DND-41 (cell line): ENCODE data around the gene NOX5.

Source experiments
- ATAC-seq: fragments of 200-7000 bp; cut with Tn5 transposase; 3 replicates; pipeline ENCODE4 v1.9.1; 2021; ENCODE audit warnings: low read depth; ENCODE audit not compliant: insufficient read depth
- DNase-seq: peaks from one replicate; pipeline ENCODE4 v3.0.0-alpha.2; 2020
- H2AFZ ChIP-seq: 2 replicates; pipeline ENCODE4 v1.6.0; 2012; ENCODE audit warnings: low read depth, low read length
- H3K27ac ChIP-seq: 2 replicates; pipeline ENCODE4 v1.5.1; 2012; ENCODE audit warnings: low read length, inconsistent platforms
- H3K27me3 ChIP-seq: fragments of 200-600 bp; sonication (generic); 2 replicates; pipeline ENCODE4 v1.6.0; 2012; ENCODE audit warnings: low read length, mild to moderate bottlenecking, inconsistent platforms; ENCODE audit not compliant: insufficient read depth, poor library complexity
- H3K36me3 ChIP-seq: 2 replicates; pipeline ENCODE4 v1.5.1; 2012; ENCODE audit warnings: low read length, inconsistent platforms; ENCODE audit not compliant: insufficient read depth
- H3K4me1 ChIP-seq: 2 replicates; pipeline ENCODE4 v1.5.1; 2012; ENCODE audit warnings: mild to moderate bottlenecking, low read length; ENCODE audit not compliant: insufficient read depth
- H3K4me2 ChIP-seq: 2 replicates; pipeline ENCODE4 v1.6.0; 2012; ENCODE audit warnings: mild to moderate bottlenecking, moderate library complexity, low read length, inconsistent platforms; ENCODE audit not compliant: insufficient read depth
- H3K4me3 ChIP-seq, 2 experiments: fragments of 200-600 bp in 1 of 2; shearing (Covaris generic) in 1 of 2; 2 replicates each; pipeline ENCODE4 v1.5.1; 2012 to 2016; ENCODE audit warnings: inconsistent platforms in 2 of 2, low read length in 2 of 2, mild to moderate bottlenecking in 2 of 2, low read depth in 1 of 2, moderate library complexity in 1 of 2
- H3K79me2 ChIP-seq: 2 replicates; pipeline ENCODE4 v1.6.0; 2012; ENCODE audit warnings: low read length, inconsistent platforms; ENCODE audit not compliant: insufficient read depth
- H3K9ac ChIP-seq: 2 replicates; pipeline ENCODE4 v1.6.0; 2012; ENCODE audit warnings: low read depth, mild to moderate bottlenecking, inconsistent platforms, low read length, moderate library complexity
- H3K9me3 ChIP-seq: 2 replicates; pipeline ENCODE4 v1.5.1; 2012; ENCODE audit warnings: low read length, moderate library complexity, mild to moderate bottlenecking, inconsistent platforms; ENCODE audit not compliant: insufficient read depth, severe bottlenecking
- H4K20me1 ChIP-seq: 2 replicates; pipeline ENCODE4 v1.6.0; 2012; ENCODE audit warnings: low read length; ENCODE audit not compliant: insufficient read depth
- CTCF ChIP-seq: IDR thresholded peaks from 2 replicates; pipeline ENCODE4 v1.5.1; 2012; ENCODE audit warnings: borderline replicate concordance, low read length, moderate library complexity, mild to moderate bottlenecking; ENCODE audit not compliant: poor library complexity, severe bottlenecking; ENCODE audit errors: extremely low read depth
- EZH2 ChIP-seq: IDR thresholded peaks from 3 replicates; pipeline ENCODE4 v1.6.1; 2012; ENCODE audit warnings: borderline replicate concordance, low read depth, mild to moderate bottlenecking, moderate library complexity, low read length, inconsistent platforms; ENCODE audit not compliant: severe bottlenecking

Gene NOX5

GRCh38 chr15:68999091-68999490, 15.4 kb upstream of the NOX5 start:
- Histone ChIP-seq H3K9ac (no peak overlapping the region), H3K4me1 (no peaks in the 10 kb centered on the region), H3K27me3 (peaks cover 2% of the 10 kb centered on the region), H2AFZ (no peak overlapping the region), H3K79me2 (no peaks in the 10 kb centered on the region), H4K20me1 (no peaks in the 10 kb centered on the region), H3K4me2 (no peak overlapping the region), H3K36me3 (no peaks in the 10 kb centered on the region), H3K4me3 (no peak overlapping the region), H3K27ac (no peak overlapping the region), H3K9me3 (no peaks in the 10 kb centered on the region)
- ATAC-seq: no peak
- no peak for TF ChIP-seq EZH2
- TF ChIP-seq CTCF: no peak
- DNase-seq: no peak

GRCh38 chr15:69000091-69000490, 14.4 kb upstream of the NOX5 start:
- TF ChIP-seq CTCF (no peak), EZH2 (no peak)
- no peak overlapping the region for H3K9ac ChIP-seq
- no peak overlapping the region for H3K4me2 ChIP-seq
- H3K27me3 ChIP-seq: peaks cover 2% of the 10 kb centered on the region
- H3K4me3 ChIP-seq: no peak overlapping the region
- no peaks in the 10 kb centered on the region for H3K36me3 ChIP-seq
- no peaks in the 10 kb centered on the region for H4K20me1 ChIP-seq
- H3K79me2 ChIP-seq: no peaks in the 10 kb centered on the region
- H3K4me1 ChIP-seq: no peaks in the 10 kb centered on the region
- no peak for ATAC-seq
- DNase-seq: no peak
- H2AFZ ChIP-seq: no peak overlapping the region
- no peak overlapping the region for H3K27ac ChIP-seq
- no peaks in the 10 kb centered on the region for H3K9me3 ChIP-seq

- no peaks in the 10 kb centered on the region for H3K4me1 ChIP-seq
- TF ChIP-seq CTCF (no peak), EZH2 (no peak)
- H3K4me3 ChIP-seq: no peak overlapping the region
- no peak overlapping the region for H2AFZ ChIP-seq
- no peaks in the 10 kb centered on the region for H4K20me1 ChIP-seq
- no peak overlapping the region for H3K4me2 ChIP-seq
- no peaks in the 10 kb centered on the region for H3K9me3 ChIP-seq
- DNase-seq: no peak
- ATAC-seq: no peak
- H3K79me2 ChIP-seq: no peaks in the 10 kb centered on the region
- no peak overlapping the region for H3K27ac ChIP-seq
- peaks cover 2% of the 10 kb centered on the region for H3K27me3 ChIP-seq
- H3K9ac ChIP-seq: no peak overlapping the region
- no peaks in the 10 kb centered on the region for H3K36me3 ChIP-seq
Measured at GRCh38 chr15:69000725-69001503, 13.6 kb upstream of the NOX5 start.

- TF ChIP-seq EZH2 (no peak), CTCF (no peak)
- ATAC-seq (no peak), DNase-seq (no peak)
- no peak overlapping the region for H3K27ac ChIP-seq
- H3K4me1 ChIP-seq: no peaks in the 10 kb centered on the region
- H3K36me3 ChIP-seq: no peaks in the 10 kb centered on the region
- H3K4me3 ChIP-seq: no peak overlapping the region
- H2AFZ ChIP-seq: no peak overlapping the region
- H3K9ac ChIP-seq: no peak overlapping the region
- H3K4me2 ChIP-seq: no peak overlapping the region
- H3K79me2 ChIP-seq: no peaks in the 10 kb centered on the region
- peaks cover 2% of the 10 kb centered on the region for H3K27me3 ChIP-seq
- H3K9me3 ChIP-seq: no peaks in the 10 kb centered on the region
- no peaks in the 10 kb centered on the region for H4K20me1 ChIP-seq
Measured at GRCh38 chr15:69002783-69003182, 11.7 kb upstream of the NOX5 start.
